ENCODE data around the gene PIGO. TPM values are rescaled to one million over a fixed set of nuclear protein-coding genes. Genes with fewer than 3 reads are reported as not detected.

PIGO gene
- total and polyA plus RNA-seq, 8 donors = 4.3 to 26.2 (median 15.0) TPM

GRCh38 chr9:35111001-35111933, 14.9 kb upstream of the PIGO start:
- Histone ChIP-seq H3K27me3 (no peaks in the 10 kb centered on the region), H3K4me3 (peak overlapping the region; percentile 75 to 87 (median 76)), H3K36me3 (peaks cover 21 to 26% (median 25%) of the 10 kb centered on the region in 4 donors), H3K9me3 (no peaks in the 10 kb centered on the region), H3K27ac (peak overlapping the region; percentile 87 to 96 (median 92)), H3K4me1 (peaks cover 42 to 70% (median 61%) of the 10 kb centered on the region in 4 donors)
- intact Hi-C loops (cut with DNase I; ENCODE audit: low total_unique reads) = loop anchor here (10.0 kb wide), 1 partner anchor 364 kb away; no protein-coding TSS in a partner anchor
- WGBS, 5 donors = 1 to 2% (median 1%) methylated on average over 34 to 57 of the region's 57 CpGs
- peak; percentile 99 for DNase-seq
- TF ChIP-seq POLR2AphosphoS5 (IDR thresholded peaks at IDR 0.05) = peak; percentile 17 to 80 (median 70)
- TF ChIP-seq, protein P1, sequence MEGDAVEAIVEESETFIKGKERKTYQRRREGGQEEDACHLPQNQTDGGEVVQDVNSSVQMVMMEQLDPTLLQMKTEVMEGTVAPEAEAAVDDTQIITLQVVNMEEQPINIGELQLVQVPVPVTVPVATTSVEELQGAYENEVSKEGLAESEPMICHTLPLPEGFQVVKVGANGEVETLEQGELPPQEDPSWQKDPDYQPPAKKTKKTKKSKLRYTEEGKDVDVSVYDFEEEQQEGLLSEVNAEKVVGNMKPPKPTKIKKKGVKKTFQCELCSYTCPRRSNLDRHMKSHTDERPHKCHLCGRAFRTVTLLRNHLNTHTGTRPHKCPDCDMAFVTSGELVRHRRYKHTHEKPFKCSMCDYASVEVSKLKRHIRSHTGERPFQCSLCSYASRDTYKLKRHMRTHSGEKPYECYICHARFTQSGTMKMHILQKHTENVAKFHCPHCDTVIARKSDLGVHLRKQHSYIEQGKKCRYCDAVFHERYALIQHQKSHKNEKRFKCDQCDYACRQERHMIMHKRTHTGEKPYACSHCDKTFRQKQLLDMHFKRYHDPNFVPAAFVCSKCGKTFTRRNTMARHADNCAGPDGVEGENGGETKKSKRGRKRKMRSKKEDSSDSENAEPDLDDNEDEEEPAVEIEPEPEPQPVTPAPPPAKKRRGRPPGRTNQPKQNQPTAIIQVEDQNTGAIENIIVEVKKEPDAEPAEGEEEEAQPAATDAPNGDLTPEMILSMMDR (IDR thresholded peaks at IDR 0.05) = no peak
- TF ChIP-seq POLR2A (IDR thresholded peaks at IDR 0.05) = no peak

DNA sequence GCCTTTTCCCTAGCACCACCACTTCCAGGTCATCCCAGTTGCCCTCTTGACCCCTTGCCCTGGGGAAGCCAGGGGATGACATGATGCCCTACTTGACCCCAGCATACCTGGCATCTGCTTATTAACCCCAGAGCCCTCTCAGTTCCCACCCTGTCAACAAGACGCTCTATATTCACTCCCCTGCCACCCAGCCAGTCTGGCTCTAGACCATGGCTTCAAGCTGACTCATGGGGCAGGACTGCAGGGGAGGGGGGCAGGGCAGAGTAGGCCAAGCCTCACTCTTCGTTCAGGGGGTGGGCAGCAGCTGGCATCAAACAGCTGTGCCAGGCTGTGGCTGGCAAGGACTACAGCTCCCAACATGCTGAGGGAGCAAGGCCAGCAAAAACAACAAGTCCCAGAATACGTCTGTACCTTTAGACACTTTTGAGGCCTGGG, 14.0 kb upstream of the PIGO start:
- WGBS, 5 donors = 8 to 44% (median 28%) methylated on average over 2 to 3 of the region's 3 CpGs
- Histone ChIP-seq H3K27me3 (no peaks in the 10 kb centered on the region), H3K9me3 (no peaks in the 10 kb centered on the region), H3K4me1 (peaks cover 41 to 67% (median 57%) of the 10 kb centered on the region in 4 donors), H3K36me3 (peaks cover 31 to 35% (median 34%) of the 10 kb centered on the region in 4 donors), H3K4me3 (peak overlapping the region; percentile 75 to 87 (median 76)), H3K27ac (peak overlapping the region; percentile 87 to 96 (median 92))
- intact Hi-C loops (cut with DNase I; ENCODE audit: low total_unique reads) = loop anchor here (10.0 kb wide), 1 partner anchor 364 kb away; no protein-coding TSS in a partner anchor
- TF ChIP-seq POLR2AphosphoS5 (IDR thresholded peaks at IDR 0.05) (no peak), POLR2A (IDR thresholded peaks at IDR 0.05) (no peak), EP300 (IDR thresholded peaks at IDR 0.05) (no peak)
- peak; percentile 26 to 61 for DNase-seq

- Histone ChIP-seq H3K27me3 (no peaks in the 10 kb centered on the region), H3K27ac (peak overlapping the region in 2 of 5 donors; percentile 7 to 95), H3K9me3 (no peaks in the 10 kb centered on the region), H3K4me1 (peaks cover 28 to 56% (median 44%) of the 10 kb centered on the region in 4 donors), H3K4me3 (no peak overlapping the region), H3K36me3 (peaks cover 35 to 48% (median 45%) of the 10 kb centered on the region in 4 donors)
- 51 to 62% (median 58%) methylated on average over 7 to 8 of the region's 8 CpGs for WGBS, 5 donors
- TF ChIP-seq POLR2A (IDR thresholded peaks at IDR 0.05) = no peak
- TF ChIP-seq, protein P1 (IDR thresholded peaks at IDR 0.05) = no peak
- no peak for TF ChIP-seq POLR2AphosphoS5 (IDR thresholded peaks at IDR 0.05)
- no peak for TF ChIP-seq EP300 (IDR thresholded peaks at IDR 0.05)
- intact Hi-C loops (cut with DNase I; ENCODE audit: low total_unique reads) = no loop called here
- DNase-seq = no peak
These were observed 12.7 kb upstream of the PIGO start for GRCh38 chr9:35108946-35109575.

- Histone ChIP-seq H3K4me1 (peaks cover 28 to 56% (median 44%) of the 10 kb centered on the region in 4 donors), H3K27me3 (no peaks in the 10 kb centered on the region), H3K4me3 (no peak overlapping the region), H3K9me3 (no peaks in the 10 kb centered on the region), H3K27ac (peak overlapping the region in 1 of 5 donors; percentile 7), H3K36me3 (peaks cover 35 to 48% (median 45%) of the 10 kb centered on the region in 4 donors)
- TF ChIP-seq EP300 (IDR thresholded peaks at IDR 0.05) (no peak), POLR2AphosphoS5 (IDR thresholded peaks at IDR 0.05) (no peak)
- DNase-seq = peak in 1 of 2 donors; percentile 11
- intact Hi-C loops (cut with DNase I; ENCODE audit: low total_unique reads) = no loop called here
- 94 to 97% (median 95%) methylated on average over 6 of the region's 6 CpGs for WGBS, 5 donors
These were observed 12.1 kb upstream of the PIGO start for GRCh38 chr9:35108461-35108860.
